ENCODE results near the gene UBD.

The UBD gene

GRCh38 chr6:29521006-29521680, 38.4 kb downstream of the UBD start:
- DNase-seq (ENCODE audit: low spot score), result no peak

- no peak for DNase-seq (ENCODE audit: low spot score)
Observed at GRCh38 chr6:29520232-29520631, 39.3 kb downstream of the UBD start.

GRCh38 chr6:29519291-29520010, 40.1 kb downstream of the UBD start:
- DNase-seq (ENCODE audit: low spot score), result no peak

GRCh38 chr6:29517728-29518440, 41.6 kb downstream of the UBD start:
- DNase-seq (ENCODE audit: low spot score), result no peak

- DNase-seq (ENCODE audit: low spot score), result no peak
Observed at GRCh38 chr6:29517245-29517644, 42.3 kb downstream of the UBD start.

DNA sequence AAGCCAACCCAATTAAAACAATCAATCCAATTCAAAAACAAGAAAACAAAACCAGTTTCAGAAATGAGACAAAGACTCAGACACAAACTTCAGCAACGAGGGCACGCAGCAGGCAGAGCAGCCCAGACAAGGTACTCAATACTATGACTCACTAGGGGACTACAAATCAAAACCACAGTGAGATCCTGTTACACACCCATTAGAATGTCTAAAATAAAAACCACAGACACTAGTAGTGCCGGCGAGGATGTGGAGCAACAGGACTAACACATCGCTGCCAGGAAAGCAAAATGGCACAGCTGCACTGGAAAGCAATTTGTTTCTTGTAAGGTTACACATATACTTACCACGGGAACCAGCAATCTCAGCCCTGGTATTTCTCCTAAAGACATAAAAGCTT, 43.4 kb downstream of the UBD start:
- no peak for DNase-seq (ENCODE audit: low spot score)

DNA sequence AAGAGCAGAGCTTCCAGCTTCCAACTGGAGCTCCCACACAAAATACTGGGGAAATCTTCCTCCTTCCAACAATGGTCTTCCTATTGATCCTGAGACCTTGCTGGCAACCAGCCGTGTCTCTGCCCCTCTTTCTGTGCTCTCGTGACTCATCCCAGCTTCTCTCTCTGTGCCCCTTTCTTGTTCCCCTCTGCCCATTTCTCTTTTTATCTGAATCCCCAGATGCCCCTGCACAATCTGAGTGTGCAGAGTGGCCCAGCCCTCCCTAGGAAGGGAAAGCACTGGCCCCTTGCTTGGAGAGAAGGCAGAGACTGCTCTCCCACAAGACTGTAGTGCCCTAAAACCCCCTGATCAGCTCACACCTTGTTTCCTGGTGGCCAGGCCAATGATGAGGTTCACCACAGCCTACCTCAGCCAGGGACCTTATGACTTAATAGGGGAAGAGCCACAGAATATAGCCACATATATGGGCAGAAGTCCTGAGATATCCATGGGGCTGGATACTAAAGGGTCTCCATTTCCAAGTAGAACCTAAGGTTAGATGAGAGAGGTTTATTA, 48.7 kb downstream of the UBD start:
- DNase-seq (ENCODE audit: low spot score), result no peak

DNA sequence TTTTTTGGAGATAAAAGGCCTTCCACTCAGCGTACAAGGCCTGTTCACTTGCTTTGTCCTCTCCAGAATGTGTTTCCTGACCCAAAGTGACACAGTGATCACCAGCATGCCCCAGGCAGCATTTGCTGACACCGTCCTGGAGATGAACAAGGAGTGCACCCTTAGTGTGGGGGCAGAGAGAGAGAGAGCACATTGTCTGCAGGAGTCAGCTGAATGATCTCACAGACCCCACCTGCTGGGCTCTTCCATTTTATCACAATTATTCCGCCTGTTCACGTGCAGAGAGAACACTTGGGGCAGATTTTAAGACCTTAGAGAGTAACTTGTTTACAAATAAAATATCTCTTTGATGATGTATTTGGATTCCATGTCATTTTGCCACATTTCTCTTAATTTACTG, 49.3 kb downstream of the UBD start:
- DNase-seq (ENCODE audit: low spot score), result no peak

DNA sequence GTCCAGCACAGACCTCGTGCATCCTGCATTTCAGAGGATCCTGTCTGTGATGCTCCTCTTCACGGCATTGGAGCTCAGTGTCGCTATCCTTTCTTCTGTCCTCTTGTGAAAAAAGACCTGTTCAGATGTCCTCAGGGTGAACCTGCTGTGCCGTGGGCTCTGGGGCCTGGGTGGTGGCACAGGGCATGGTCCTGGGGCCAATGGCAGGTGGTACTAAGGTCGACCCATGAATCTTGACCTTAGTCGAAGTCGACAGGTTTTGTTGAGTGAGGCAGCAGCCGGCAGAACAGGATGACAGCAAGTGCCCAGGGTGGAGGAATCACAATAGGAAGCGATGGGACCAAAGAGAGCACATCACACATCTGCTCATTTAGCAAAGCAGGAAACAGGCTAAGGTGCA, 49.8 kb downstream of the UBD start:
- no peak for DNase-seq (ENCODE audit: low spot score)

GRCh38 chr6:29509239-29509638, 50.3 kb downstream of the UBD start:
- DNase-seq (ENCODE audit: low spot score), result no peak

GRCh38 chr6:29507319-29507718, 52.2 kb downstream of the UBD start:
- DNase-seq (ENCODE audit: low spot score), result no peak

DNA sequence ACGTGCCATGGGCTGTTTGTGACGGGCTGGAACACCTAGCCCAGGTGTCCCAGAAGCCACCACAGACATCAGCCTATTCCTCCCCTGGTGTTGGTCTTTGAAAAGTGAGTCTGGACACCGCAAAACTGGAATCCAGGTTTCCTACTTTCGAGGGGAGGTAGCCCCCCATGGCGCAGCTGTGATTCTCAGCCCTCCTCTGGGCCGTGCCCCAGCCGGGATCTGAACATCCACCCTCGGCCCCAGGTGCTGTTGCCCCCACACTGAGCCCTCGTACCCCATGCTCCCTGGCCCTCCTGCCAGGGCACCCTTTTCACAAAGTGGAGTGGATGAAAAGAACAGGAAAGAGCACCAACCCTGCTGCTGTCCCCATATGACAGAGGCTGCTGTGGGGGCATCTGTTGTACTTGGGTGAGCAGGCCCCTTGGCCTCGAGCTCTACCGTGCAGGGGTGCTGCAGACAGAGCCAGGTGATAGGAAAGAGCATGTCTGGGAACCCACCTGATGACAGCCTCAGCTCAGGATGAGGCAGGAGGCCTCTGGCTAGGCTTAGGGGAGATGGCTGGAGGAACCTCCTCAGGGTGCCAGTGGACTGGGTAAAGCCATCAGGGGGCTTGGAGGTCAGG, 53.0 kb downstream of the UBD start:
- no peak for DNase-seq (ENCODE audit: low spot score)

GRCh38 chr6:29505808-29506207, 53.7 kb downstream of the UBD start:
- DNase-seq (ENCODE audit: low spot score), result no peak
